ENCODE results near the gene C5orf34. TPM values are rescaled to one million over a fixed set of nuclear protein-coding genes. Genes with fewer than 3 reads are reported as not detected.

The C5orf34 gene
- total and polyA plus RNA-seq, 9 of the 15 experiments (the other 6 are each of a cell fraction or from before 2014, with no cell fraction given) = 13.2 to 32.6 (median 20.7) TPM

DNA sequence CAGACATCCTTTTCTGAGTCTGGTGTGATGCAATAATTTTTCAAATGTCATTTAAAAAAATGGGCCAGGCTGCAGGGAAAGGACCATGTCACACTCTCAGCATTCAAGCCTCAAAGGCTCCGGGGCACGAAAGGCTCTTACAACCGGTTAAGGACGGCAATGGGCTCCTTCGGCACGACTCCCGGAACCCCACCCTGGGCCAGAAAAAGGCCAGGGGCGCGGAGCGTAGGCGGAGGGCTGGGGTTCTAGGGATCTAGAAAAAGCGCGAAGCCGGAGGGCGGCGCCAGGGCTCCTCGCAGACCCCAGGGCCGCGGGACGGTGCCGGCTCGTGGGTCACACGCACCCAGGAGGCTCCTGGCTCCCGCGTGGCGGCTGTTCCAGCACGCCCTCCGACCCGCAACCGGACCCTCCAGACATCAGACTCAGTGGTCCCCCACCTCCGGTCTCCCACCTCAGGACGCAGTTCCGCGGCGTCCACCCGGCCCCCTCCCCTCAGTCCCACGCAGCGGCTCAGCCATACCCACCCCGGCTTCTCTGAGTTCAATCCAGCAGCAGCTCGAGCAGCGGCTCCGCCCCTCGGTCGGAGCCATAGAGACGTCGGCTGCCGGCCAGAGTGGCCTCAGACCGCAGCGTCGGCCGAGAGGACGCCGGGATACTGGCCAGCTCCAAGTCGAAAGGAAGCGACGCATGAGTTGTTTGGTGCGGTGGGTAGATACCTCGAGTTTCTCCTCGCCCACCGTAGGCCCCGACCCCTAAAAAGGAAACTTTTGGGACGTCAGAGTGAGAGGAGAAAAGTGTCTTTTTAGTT is 31.4 kb downstream of the C5orf34 start, which contains the start of gene TMEM267 (continued):
- TF ChIP-seq SRSF3 (IDR thresholded peaks at IDR 0.05; ENCODE audit: insufficient read depth, low read length) (peak; percentile 81; the same call in 1 of the 2 replicates), PURB (CRISPR knock-in tag; IDR thresholded peaks at IDR 0.05; ENCODE audit: low read depth) (no peak), CXXC5 (CRISPR knock-in tag; IDR thresholded peaks at IDR 0.05) (peak; percentile 93), KLF16 (IDR thresholded peaks at IDR 0.05) (0 out of 2 replicates have a peak, but pooled peaks have one; percentile 5), MAZ (CRISPR knock-in tag; conservative IDR thresholded peaks at IDR 0.05 in 1 of 2, IDR thresholded peaks at IDR 0.05 in 1 of 2) (peak; percentile 72 to 88), FOXA3 (CRISPR knock-in tag; conservative IDR thresholded peaks at IDR 0.05 in 1 of 2, IDR thresholded peaks at IDR 0.05 in 1 of 2) (peak in 1 of 2 experiments; percentile 54; a peak in 1 of 4 replicates), ZNF695 (CRISPR knock-in tag; IDR thresholded peaks at IDR 0.05) (no peak), POLR2H (tag; IDR thresholded peaks at IDR 0.05; ENCODE audit: low read depth) (peak; percentile 97), ZNF696 (CRISPR knock-in tag; conservative IDR thresholded peaks at IDR 0.05) (no peak), ZKSCAN1 (IDR thresholded peaks at IDR 0.05; ENCODE audit: low read depth, low read length) (no peak), SMAD2 (IDR thresholded peaks at IDR 0.05; ENCODE audit: low read depth, low read length) (no peak), HMG20A (CRISPR knock-in tag; conservative IDR thresholded peaks at IDR 0.05) (no peak), MAFG (tag; conservative IDR thresholded peaks at IDR 0.05) (no peak), ZNF589 (CRISPR knock-in tag; IDR thresholded peaks at IDR 0.05; ENCODE audit: low read depth) (0 out of 2 replicates have a peak, but pooled peaks have one; percentile 24), NR2C2 (CRISPR knock-in tag; IDR thresholded peaks at IDR 0.05) (no peak), NR2C2 (tag; IDR thresholded peaks at IDR 0.05) (no peak), ZNF583 (CRISPR knock-in tag; IDR thresholded peaks at IDR 0.05) (0 out of 2 replicates have a peak, but pooled peaks have one; percentile 11), PHB (CRISPR knock-in tag; IDR thresholded peaks at IDR 0.05) (no peak), ZNF3 (CRISPR knock-in tag; IDR thresholded peaks at IDR 0.05) (no peak), ZNF445 (CRISPR knock-in tag; IDR thresholded peaks at IDR 0.05; ENCODE audit: low read depth) (no peak; the same call in 1 of the 2 replicates)
- TF ChIP-seq, protein P1, sequence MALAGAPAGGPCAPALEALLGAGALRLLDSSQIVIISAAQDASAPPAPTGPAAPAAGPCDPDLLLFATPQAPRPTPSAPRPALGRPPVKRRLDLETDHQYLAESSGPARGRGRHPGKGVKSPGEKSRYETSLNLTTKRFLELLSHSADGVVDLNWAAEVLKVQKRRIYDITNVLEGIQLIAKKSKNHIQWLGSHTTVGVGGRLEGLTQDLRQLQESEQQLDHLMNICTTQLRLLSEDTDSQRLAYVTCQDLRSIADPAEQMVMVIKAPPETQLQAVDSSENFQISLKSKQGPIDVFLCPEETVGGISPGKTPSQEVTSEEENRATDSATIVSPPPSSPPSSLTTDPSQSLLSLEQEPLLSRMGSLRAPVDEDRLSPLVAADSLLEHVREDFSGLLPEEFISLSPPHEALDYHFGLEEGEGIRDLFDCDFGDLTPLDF (CRISPR knock-in tag; IDR thresholded peaks at IDR 0.05) = no peak
- TF ChIP-seq, protein P2, sequence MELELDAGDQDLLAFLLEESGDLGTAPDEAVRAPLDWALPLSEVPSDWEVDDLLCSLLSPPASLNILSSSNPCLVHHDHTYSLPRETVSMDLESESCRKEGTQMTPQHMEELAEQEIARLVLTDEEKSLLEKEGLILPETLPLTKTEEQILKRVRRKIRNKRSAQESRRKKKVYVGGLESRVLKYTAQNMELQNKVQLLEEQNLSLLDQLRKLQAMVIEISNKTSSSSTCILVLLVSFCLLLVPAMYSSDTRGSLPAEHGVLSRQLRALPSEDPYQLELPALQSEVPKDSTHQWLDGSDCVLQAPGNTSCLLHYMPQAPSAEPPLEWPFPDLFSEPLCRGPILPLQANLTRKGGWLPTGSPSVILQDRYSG (tag; conservative IDR thresholded peaks at IDR 0.05; ENCODE audit: low read depth) = no peak; the same call in 1 of the 2 replicates
- TF ChIP-seq, protein P3, sequence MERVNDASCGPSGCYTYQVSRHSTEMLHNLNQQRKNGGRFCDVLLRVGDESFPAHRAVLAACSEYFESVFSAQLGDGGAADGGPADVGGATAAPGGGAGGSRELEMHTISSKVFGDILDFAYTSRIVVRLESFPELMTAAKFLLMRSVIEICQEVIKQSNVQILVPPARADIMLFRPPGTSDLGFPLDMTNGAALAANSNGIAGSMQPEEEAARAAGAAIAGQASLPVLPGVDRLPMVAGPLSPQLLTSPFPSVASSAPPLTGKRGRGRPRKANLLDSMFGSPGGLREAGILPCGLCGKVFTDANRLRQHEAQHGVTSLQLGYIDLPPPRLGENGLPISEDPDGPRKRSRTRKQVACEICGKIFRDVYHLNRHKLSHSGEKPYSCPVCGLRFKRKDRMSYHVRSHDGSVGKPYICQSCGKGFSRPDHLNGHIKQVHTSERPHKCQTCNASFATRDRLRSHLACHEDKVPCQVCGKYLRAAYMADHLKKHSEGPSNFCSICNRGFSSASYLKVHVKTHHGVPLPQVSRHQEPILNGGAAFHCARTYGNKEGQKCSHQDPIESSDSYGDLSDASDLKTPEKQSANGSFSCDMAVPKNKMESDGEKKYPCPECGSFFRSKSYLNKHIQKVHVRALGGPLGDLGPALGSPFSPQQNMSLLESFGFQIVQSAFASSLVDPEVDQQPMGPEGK (CRISPR knock-in tag; IDR thresholded peaks at IDR 0.05; ENCODE audit: borderline replicate concordance) = no peak; the same call in 1 of the 2 replicates
- TF ChIP-seq, protein P4, sequence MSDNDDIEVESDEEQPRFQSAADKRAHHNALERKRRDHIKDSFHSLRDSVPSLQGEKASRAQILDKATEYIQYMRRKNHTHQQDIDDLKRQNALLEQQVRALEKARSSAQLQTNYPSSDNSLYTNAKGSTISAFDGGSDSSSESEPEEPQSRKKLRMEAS (CRISPR knock-in tag; IDR thresholded peaks at IDR 0.05) = peak; percentile 85

Measured in K562 (cell line).